ENCODE measurements around the gene SRP68.

GRCh38 chr17:76085731-76086366 is 13.5 kb upstream of the SRP68 start:
- TF ChIP-seq, protein P1, sequence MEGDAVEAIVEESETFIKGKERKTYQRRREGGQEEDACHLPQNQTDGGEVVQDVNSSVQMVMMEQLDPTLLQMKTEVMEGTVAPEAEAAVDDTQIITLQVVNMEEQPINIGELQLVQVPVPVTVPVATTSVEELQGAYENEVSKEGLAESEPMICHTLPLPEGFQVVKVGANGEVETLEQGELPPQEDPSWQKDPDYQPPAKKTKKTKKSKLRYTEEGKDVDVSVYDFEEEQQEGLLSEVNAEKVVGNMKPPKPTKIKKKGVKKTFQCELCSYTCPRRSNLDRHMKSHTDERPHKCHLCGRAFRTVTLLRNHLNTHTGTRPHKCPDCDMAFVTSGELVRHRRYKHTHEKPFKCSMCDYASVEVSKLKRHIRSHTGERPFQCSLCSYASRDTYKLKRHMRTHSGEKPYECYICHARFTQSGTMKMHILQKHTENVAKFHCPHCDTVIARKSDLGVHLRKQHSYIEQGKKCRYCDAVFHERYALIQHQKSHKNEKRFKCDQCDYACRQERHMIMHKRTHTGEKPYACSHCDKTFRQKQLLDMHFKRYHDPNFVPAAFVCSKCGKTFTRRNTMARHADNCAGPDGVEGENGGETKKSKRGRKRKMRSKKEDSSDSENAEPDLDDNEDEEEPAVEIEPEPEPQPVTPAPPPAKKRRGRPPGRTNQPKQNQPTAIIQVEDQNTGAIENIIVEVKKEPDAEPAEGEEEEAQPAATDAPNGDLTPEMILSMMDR (IDR thresholded peaks at IDR 0.05; ENCODE audit: low read length): no peak
- TF ChIP-seq EZH2 (optimal IDR thresholded peaks at IDR 0.05; ENCODE audit: low read depth, low read length) (no peak), EZH2phosphoT487 (IDR thresholded peaks at IDR 0.05; ENCODE audit: low read length) (no peak)

Measured in MM.1S (cell line).